T-helper 1 cell (primary cell): Measurements from ENCODE around the gene PLXND1.

Experiments
- DNase-seq, 5 donors: peaks; one replicate each; pipeline ENCODE4 v3.0.0-alpha.2; 2012 to 2020

The PLXND1 gene

GRCh38 chr3:129626744-129627349 lies 20.4 kb upstream of the PLXND1 start:
- DNase-seq = peak; percentile 31 to 73 (median 42)

DNA sequence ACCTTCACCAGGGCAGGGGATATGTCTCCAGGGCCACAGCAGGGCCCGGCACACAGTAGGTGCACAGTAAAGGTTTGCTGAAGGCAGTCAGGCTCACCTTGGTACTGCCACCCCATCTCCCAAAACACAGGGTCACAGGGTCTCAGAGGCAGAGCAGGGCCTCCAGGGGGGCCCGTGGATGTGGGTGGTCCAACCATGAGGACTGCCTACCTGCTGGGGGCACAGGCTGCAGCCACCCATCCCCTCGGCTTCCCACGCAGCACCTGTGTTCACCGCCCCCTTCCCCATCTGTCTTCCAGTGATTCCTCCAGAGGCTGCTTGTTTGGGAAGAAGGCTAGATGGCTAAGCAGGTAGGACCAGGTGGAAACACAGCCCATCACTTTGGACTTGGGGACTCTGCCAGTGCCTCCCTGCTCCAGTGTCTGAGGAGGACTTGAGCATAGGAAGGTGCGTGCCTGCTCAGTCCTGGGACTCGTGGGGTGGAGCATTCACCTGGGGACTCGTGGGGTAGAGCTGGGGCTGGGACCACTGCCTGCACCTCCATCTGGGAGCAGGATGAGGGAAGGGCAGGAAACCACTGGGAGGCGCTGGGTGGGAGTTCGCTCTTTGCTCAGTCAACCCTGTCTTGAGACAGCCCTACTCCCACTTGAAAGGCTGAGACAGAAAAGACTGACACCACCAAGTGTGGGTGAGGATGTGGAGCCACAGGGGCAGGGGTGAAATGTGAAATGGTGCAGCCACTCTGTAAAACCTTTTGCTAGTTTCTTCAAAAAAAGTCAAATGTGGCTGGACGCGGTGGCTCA lies 18.8 kb upstream of the PLXND1 start:
- no peak for DNase-seq

DNA sequence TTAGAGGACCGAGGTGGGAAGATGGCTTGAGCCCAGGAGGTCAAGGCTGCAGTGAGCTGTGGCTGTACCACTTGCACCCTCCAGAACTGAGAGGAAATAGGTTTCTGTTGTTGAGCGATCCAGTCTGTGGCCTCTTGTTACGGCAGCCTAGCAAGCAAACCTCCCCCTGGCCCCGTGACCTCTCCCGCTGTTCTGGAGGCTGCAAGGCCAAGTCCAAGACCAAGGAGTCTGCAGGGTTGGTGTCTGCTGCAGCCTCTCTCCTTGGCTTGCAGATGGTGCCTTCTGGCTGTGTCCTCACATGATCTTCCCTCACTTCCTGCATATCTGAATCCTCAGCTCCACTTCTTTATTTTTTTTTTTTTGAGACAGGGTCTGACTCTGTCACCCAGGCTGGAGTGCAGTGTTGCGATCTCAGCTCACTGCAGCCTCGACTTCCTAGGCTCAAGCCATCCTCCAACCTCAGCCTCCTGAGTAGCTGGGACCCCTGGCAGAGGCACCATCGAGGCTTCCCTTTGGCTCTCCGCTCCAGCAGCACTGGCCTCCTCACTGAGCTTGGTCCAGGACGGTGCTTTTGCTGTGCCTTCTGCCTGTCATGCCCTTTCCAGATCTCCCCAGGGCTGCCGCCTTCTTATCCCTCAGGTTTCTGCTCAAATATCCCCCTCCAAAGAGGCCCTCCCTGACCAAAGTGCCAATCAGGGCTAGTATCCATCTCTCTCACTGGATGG lies 18.0 kb upstream of the PLXND1 start:
- no peak for DNase-seq

- DNase-seq = no peak
Observed at GRCh38 chr3:129623447-129624118, 17.1 kb upstream of the PLXND1 start.

GRCh38 chr3:129622933-129623332 lies 16.5 kb upstream of the PLXND1 start:
- no peak for DNase-seq

DNA sequence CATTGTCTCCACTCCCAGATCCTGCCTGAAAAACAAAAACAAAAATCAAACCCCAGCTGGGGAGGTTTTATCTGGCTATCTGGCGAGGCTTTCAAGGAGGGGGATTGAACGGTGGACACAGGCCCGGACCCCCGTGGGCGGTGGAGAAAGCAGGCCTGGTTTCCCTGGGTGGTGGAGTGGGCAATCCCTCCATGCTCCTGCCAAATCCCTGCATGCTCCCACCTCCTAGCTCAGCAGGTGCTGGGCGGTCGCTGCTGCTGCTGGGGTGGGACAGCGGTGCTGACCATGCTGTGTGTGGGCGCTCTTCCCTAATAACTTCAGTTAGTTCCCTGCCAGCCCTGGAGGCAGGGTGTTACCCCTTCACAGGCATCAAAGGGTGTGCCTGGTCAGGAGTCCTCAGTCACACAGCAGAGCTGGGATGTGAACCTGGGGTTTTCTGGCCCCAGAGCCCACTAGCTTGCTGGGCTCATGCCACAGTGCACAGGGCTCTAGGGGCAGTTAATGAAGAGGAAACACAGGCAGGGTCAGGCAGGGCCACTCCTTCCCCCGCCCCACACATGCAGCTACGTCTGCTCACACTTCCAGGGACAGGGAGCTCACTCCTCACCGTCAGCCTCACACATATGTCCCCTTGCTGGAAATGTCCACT lies 15.9 kb upstream of the PLXND1 start:
- DNase-seq = no peak

- no peak for DNase-seq
Observed at GRCh38 chr3:129621626-129622225, 15.2 kb upstream of the PLXND1 start.

DNA sequence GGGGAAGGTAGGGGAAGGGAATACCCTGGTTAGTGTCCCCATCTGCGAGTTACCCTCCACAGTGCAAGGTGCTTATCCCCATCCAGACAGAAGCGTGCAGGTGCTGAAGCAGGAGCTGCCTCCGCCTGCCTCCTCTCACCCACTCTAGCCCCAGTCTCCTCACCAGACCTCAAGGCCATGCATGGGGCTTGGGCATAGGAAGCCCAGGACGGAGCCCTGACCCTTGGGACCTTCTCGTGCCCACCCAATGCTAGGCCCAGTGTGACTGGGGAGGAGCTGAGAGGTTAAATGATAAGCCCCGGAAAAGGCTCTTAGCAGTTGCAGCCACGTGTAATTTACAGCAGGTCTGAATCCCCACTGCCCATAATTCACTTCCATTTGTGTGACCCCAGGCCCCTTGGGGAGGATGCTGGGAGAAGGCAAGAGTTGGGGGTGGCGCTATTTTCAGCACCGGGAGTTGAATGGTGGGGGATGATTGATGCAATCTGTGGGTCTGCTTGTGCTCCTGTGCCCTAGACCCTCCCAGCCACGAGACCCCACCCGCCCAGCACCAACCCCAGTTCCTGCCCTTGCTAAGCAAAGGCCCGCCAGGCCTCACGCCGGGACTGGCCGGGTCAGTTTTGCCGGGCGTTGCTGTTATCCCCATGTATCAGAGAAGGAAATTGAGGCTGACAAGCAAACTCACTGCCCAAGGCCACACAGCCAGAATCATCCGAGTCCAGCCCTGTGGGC lies 14.5 kb upstream of the PLXND1 start:
- DNase-seq = no peak

DNA sequence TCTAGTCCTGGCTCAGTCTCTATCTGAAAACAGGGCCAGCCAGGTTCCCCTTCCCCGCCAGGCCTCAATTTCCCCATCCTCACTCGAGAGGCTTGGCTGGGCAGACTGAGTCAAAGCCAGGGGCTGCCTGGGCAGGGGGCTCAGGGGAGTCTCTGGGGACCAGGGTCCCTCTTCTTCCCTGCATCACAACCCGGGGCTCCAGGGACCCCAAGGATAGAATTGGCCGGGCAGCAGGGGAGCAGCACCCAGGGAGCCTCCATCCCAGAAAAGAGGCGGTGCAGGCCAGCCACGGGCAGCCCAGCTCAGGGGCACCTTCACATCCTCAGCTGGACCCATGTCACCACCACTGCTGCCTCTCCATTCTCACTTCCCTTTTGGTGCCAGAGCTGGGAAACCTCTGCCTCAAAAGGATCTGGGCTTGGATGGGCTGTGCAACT lies 13.3 kb upstream of the PLXND1 start:
- no peak for DNase-seq

DNA sequence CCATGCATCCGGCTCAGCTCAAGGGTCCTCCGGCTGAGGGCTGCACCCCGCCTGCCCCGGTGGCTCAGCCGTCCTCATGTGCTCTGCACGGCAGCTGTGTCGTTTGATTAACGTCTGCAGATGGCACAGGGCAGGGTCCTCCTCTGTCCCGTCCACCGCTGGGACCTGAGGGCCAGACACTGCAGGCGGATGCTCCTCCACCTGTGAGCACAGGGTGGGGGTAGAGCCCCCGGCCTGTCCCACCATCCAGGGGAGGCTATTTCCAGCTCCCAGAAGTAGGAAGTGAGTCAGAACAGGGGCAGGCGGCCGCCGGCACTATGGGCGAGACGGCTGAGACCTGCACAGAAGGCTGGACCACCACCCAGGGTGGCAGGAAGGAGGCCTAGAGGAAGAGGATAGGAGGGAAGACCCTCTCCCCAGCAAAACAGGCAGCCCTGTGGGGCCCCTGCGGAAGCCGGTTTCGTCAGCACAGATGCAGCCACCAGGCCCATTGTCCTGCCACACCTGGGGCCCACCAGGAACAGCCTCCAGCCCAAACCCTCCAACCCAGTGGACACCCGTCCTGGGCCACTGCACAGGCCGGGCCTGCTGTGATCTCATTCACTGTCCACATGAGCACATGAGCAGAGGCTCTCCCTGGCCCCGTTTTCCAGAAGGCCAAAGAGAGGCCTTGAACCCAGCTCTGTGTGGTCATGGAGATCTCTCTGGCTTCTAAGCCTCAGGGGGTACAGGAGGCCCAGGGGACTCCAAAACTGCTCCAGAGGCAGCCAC lies 12.6 kb upstream of the PLXND1 start:
- DNase-seq = no peak

GRCh38 chr3:129618186-129618820 lies 11.8 kb upstream of the PLXND1 start:
- DNase-seq = no peak

DNA sequence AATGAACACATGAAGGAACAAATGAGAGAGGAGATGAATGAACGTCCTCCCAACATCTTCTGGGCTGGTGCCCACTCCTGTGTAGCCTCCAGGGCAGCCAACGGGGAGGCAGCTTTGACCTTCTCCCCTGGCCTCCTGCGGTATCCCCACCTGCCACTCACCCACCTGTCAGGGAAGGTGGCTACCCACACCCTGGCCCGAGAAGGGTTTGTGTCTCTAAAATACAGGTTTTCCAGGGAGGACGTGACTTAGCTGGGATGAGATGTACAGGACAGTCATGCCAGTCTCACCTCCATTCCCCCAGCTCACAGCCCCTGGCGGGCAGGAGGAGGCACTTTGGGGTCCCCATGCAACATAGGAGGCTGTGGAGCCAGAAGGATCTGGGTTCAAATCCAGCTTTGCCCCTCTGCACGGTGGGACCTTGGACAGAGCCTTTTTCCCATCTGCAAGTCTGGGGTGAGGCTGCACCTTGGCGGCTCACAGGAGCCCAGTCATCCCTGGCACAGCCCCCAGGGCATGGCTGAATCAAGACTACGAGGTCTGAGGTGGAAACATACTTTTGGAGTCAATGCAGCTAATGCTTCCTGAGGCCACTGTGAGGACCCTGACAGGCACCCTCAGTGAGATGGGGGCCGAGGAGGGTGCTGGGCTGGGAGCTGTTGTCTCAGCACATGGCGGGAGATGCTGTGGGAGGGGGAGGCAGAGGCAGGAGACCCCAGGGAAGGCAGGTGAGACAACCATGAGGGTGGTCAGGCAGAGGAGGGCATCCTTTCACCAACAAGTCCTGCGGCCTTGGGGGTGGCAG lies 11.1 kb upstream of the PLXND1 start:
- DNase-seq = no peak

GRCh38 chr3:129616713-129617112 lies 10.2 kb upstream of the PLXND1 start:
- no peak for DNase-seq

DNA sequence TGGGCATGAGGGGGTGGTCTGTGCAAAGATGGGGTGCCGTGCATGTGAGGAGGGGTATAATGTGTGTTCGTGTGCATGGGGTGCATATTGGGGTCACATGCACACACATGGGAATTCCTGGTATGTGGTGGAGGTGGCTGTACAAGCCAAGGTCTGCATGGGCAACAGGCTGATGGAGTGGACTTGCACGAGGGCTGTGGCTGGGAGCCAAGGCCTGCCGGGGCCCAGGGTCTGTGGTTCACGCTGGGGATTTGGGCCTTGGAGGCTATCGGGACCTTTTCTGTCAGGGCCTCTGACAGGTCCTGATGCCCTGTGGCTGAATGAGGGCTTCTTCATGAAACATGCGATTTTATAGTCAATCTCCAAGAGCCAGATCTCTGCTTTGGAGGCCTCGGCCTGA lies 9.8 kb upstream of the PLXND1 start:
- no peak for DNase-seq

DNA sequence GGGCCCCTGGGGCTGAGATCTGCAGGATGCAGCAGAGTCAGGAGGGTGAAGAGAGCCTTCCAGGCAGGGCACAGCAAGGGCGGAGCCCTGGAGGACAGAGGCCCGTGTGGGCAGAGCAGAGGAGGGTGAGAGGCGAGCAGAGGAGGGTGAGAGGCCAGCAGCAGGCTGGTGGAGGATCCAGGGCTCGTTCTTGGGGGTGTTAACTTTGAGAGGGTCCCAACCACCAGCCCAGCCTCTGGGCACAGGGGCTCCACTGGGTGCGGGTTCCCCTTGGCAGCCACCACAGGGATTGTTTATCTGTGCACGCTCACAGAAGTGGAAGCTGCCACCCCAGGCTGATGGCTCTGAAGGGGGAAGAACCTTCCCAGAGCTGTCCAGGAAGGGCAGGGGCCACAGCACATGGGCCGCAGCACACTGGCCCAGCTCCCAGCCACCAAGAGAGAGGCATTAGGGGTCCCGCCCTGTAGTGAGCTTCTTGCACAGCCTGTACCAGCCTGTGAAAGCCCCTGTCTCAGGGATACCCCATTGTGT lies 9.3 kb upstream of the PLXND1 start:
- DNase-seq = no peak

DNA sequence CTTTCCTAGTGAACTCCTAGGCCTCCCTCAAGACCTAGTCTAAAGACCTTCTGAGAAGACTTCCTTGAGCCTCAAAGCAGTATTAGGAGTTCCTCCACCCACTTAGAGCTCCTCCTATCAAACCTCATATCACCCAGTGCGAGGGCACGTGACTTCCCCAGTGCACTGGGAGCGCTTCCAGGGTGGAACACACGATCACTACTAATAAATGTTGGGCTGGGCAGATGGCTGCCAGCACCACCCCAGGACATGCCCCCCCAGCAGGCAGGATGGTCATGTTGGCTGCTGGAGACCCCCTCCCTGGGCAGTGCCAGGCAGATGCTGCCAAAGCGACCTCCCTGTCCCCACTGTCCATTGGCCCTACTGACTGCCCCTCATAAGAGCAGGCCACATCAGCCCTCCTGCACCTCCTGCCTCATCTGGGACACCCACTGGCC lies 8.5 kb upstream of the PLXND1 start:
- DNase-seq = no peak

DNA sequence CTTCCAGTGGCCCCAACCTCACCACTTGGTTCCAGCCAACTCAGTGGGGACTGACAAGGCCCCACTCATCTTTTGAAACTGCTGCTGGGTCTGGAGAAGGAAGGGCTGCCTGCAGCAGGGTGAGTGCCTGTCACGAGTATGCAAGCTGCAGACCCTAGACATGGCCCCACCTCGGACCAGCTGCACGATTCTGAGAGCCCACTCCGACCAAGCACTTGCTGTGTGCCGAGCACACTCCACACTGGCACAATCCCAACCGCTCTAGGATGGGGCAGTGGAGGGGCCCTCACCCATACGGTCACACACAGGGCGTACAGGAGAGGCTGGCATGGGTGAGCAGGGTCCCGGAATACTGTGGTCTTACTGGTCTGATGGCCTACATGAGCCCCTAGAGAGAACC lies 8.0 kb upstream of the PLXND1 start:
- DNase-seq = no peak

DNA sequence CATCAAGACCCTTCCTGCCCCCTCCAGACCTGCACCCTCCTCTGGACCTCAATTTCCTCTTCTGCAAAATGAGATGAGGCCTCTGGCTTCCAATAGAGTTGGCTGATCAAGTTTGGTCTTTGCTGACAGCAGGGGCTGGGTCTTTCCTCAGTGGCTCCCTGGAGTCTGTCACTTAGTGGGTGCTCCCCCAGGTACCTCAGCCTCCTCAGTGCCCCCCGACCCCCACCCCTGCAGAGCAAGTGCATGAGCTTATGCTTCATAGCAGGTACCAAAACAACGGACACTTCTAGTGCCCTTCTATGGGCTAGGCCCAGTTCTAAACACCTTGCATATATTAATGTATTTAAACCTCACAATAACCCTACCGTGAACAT lies 6.9 kb upstream of the PLXND1 start:
- no peak for DNase-seq
